Brain microvascular endothelial cell (primary cell): ENCODE measurements around the gene GAL3ST3.
"Not testable (repeated sequence)": the region's sequence is repeated elsewhere in the genome, so short reads cannot be mapped to it uniquely, and the experiment has no call there.

Experiments
- DNase-seq: peaks from one replicate; pipeline ENCODE4 v3.0.0-alpha.2; 2020
- H3K27ac ChIP-seq: fragments of 250-450 bp; sonication (Bioruptor Pico); 2 replicates; pipeline ENCODE4 v1.5.1; 2020; ENCODE audit warnings: mild to moderate bottlenecking, moderate library complexity
- H3K27me3 ChIP-seq: fragments of 250-450 bp; sonication (Bioruptor Pico); replicated peaks from 2 replicates; pipeline ENCODE4 v1.5.1; 2020; ENCODE audit warnings: mild to moderate bottlenecking
- H3K36me3 ChIP-seq: fragments of 250-450 bp; sonication (Bioruptor Pico); replicated peaks from 2 replicates; pipeline ENCODE4 v1.5.1; 2020; ENCODE audit warnings: mild to moderate bottlenecking
- H3K4me3 ChIP-seq: 2 replicates; pipeline ENCODE4 v1.5.1; 2011; ENCODE audit warnings: low read depth, mild to moderate bottlenecking, control low read depth, low read length, moderate library complexity
- in situ Hi-C: cut with HindIII; loops from 2 replicates; pipeline ENCODE4 v1.10.0; 2017; ENCODE audit warnings: low sequenced_read_pairs, low pct_ligation_motif_present
- TF ChIP-seq, protein P1 (sequence below): IDR thresholded peaks from 2 replicates; pipeline ENCODE4 v1.5.1; 2011; ENCODE audit warnings: low read depth, mild to moderate bottlenecking, moderate library complexity, low read length, control low read depth, inconsistent platforms; ENCODE audit errors: missing control alignments

The GAL3ST3 gene

DNA sequence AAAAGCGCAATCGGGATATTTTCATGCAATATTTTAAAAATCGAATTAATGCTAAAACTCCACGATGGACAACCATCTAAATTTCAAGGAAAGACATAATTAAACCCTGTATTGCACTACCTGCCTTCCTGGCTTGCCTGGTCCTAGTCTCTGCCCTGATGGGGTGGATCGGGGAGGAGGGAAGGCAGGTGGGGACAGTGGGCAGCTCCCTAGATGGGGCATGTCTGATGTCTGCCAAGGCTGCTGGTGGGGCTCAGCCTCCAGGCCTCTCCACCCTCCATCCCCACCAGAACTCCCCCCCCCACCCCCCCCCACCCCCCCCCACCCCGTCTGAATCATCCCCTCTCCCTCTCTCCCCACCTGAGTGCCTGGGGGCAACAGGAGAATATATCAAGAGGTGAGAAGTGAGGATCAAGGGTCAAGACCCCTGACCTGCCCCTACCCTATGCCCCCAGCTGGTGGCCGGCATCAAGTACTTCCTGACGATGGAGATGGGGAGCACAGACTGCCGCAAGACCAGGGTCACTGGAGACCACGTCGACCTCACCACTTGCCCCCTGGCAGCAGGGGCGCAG, 36.5 kb downstream of the GAL3ST3 start:
- H3K27ac ChIP-seq: no peak overlapping the region
- no peaks in the 10 kb centered on the region for H3K27me3 ChIP-seq
- H3K4me3 ChIP-seq: no peak overlapping the region
- TF ChIP-seq, protein P1, sequence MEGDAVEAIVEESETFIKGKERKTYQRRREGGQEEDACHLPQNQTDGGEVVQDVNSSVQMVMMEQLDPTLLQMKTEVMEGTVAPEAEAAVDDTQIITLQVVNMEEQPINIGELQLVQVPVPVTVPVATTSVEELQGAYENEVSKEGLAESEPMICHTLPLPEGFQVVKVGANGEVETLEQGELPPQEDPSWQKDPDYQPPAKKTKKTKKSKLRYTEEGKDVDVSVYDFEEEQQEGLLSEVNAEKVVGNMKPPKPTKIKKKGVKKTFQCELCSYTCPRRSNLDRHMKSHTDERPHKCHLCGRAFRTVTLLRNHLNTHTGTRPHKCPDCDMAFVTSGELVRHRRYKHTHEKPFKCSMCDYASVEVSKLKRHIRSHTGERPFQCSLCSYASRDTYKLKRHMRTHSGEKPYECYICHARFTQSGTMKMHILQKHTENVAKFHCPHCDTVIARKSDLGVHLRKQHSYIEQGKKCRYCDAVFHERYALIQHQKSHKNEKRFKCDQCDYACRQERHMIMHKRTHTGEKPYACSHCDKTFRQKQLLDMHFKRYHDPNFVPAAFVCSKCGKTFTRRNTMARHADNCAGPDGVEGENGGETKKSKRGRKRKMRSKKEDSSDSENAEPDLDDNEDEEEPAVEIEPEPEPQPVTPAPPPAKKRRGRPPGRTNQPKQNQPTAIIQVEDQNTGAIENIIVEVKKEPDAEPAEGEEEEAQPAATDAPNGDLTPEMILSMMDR: no peak
- in situ Hi-C loops: no loop called here
- no peaks in the 10 kb centered on the region for H3K36me3 ChIP-seq
- DNase-seq: no peak

DNA sequence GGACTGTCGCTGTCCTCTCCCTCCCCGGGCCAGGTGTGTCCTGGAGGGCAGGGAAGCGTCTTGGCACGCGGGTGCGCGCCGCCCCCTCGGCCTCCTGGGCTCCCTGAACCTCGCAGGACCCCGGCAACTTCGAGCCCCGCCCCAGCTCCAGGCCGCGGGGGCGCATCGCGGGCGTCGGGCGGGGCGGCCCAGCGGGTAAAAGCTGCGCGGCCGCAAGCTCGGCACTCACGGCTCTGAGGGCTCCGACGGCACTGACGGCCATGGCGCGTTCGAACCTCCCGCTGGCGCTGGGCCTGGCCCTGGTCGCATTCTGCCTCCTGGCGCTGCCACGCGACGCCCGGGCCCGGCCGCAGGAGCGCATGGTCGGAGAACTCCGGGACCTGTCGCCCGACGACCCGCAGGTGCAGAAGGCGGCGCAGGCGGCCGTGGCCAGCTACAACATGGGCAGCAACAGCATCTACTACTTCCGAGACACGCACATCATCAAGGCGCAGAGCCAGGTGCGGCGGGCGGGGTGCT, 37.1 kb downstream of the GAL3ST3 start, which contains the start of gene CST6:
CST6 (plus strand) TSS at position 224 of the 519 bp plus-strand sequence; CDS start at position 261, 37 bp downstream.
- H3K36me3 ChIP-seq: no peaks in the 10 kb centered on the region
- H3K27me3 ChIP-seq: no peaks in the 10 kb centered on the region
- in situ Hi-C loops: no loop called here
- H3K27ac ChIP-seq: no peak within 1 kb of the TSS
- no peak within 1 kb of the TSS for H3K4me3 ChIP-seq
- TF ChIP-seq, protein P1: no peak
- no peak for DNase-seq

DNA sequence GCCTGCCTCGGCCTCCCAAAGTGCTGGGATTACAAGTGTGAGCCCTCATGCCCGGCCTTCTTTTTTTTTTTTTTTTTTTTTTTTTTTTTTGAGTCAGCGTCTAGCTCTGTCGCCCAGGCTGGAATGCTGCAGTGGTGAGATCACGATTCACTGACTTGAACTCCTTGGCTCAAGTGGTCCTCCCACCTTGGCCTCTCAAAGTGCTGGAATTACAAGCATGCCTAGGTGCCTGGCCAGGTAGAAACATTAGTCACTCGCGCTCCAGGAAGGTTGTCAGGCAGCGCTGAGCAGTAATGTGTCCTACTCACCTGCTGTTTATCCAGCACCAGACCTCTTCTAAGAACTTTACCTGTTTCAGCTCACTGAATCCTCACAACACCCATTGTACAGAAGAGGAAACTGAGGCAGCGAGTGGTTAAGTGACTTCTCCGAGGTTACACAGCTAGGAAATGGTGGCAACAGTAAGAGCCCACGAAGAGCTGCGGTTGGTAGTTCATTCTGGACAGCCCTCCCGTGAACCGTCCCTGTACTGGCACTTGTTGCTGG, 37.6 kb downstream of the GAL3ST3 start:
- TF ChIP-seq, protein P1: no peak
- in situ Hi-C loops: no loop called here
- no peak overlapping the region for H3K27ac ChIP-seq
- peak; percentile 32 for DNase-seq
- H3K36me3 ChIP-seq: no peaks in the 10 kb centered on the region
- H3K4me3 ChIP-seq: no peak overlapping the region
- H3K27me3 ChIP-seq: no peaks in the 10 kb centered on the region

DNA sequence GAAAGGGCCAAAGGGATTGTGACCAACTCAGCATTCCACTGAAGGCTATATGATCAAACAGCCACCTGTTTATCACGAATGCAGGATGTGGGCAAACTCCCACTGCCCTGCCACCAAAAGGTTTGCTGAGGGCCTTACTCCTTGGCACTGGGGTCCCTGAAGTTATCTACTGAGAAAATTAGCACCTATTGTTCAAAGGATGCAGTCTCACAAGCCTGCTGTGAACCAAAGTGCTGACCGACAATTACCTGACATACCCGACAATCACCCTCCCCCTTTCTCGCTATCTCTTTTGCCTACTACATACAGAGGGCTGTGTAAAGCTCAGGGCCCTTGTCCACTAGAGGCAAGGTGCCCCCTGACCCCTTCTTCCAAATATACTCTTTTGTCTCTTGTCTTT, 38.9 kb downstream of the GAL3ST3 start:
- H3K4me3 ChIP-seq, H3K27me3 ChIP-seq, H3K36me3 ChIP-seq, H3K27ac ChIP-seq, in situ Hi-C loops, DNase-seq: not testable (repeated sequence)

DNA sequence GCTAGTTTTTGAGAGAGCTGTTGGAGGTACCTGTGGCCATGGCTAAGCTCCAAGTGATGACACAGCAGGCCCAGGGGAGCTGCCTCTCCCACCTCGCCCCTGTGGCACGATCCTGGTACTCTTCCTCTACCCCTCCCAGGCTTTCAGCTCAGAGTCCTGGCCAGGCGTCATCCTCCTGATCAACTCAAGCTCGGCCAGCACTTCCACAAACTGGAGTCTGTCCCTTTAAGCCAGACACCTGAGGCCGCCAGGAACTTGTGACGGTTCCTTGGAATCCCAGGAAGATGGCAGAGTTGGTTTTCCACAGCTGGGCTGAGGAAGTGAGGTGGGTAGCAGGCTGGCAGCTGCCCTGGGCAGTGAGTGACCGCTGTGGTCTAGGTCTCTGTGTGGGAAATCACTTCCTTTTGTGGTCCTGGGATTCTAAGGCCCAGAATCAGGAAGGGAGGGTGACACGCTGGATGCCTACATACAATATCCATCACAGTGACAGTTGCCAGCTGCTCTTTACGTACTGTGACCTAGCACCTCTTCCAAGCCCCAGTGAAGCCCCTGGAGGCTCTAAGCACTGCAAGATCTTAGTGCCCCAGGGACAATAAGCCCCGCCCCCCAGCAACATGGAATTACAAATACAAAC, 40.4 kb downstream of the GAL3ST3 start:
- in situ Hi-C loops: no loop called here
- no peak for DNase-seq
- Histone ChIP-seq H3K36me3 (peaks cover 8% of the 10 kb centered on the region), H3K4me3 (no peak overlapping the region), H3K27me3 (no peaks in the 10 kb centered on the region), H3K27ac (no peak overlapping the region)
- TF ChIP-seq, protein P1: no peak

DNA sequence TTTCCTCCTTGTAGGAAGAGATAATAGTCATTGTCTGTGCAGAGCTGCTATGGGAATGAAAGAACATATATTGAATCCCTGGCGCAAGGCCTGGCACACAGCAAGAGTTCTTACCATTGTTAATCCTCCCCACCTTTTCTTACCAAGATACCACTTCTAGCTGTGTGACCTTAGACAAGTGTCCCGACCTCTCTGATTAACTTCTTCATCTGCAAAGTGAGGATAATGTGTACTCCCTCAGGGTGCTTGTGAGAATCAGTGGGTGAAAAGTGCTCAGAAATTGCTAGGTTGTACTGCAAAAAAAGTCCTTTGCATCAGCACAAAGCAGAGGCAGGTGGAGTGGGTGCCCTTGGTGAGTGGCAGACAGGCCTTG, 40.9 kb downstream of the GAL3ST3 start:
- TF ChIP-seq, protein P1: no peak
- no peak for DNase-seq
- Histone ChIP-seq H3K27me3 (no peaks in the 10 kb centered on the region), H3K36me3 (peaks cover 8% of the 10 kb centered on the region), H3K27ac (no peak overlapping the region), H3K4me3 (no peak overlapping the region)
- in situ Hi-C loops: no loop called here
